ENCODE measurements around the gene IGIP.

DNA sequence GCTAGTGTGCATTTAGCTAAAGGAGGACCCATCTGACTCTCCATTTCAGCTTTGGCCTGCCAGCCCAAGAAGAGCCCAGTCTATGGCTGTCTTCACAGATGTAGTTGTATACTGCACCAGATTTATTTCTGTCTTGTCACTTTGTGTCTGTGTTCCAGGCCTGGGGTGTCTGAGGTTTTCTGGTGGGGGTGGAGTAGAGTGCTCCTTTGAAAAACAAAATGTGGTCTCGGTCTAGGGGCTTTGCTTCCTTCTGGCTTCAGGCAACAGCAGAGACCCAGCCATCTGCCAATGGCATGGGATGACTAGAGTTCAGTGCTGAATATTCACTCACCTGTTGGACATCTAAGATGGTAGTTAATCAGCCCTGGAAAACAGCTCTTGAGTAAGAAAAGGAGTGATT lies 10.9 kb downstream of the IGIP start:
- TF ChIP-seq, protein P1, sequence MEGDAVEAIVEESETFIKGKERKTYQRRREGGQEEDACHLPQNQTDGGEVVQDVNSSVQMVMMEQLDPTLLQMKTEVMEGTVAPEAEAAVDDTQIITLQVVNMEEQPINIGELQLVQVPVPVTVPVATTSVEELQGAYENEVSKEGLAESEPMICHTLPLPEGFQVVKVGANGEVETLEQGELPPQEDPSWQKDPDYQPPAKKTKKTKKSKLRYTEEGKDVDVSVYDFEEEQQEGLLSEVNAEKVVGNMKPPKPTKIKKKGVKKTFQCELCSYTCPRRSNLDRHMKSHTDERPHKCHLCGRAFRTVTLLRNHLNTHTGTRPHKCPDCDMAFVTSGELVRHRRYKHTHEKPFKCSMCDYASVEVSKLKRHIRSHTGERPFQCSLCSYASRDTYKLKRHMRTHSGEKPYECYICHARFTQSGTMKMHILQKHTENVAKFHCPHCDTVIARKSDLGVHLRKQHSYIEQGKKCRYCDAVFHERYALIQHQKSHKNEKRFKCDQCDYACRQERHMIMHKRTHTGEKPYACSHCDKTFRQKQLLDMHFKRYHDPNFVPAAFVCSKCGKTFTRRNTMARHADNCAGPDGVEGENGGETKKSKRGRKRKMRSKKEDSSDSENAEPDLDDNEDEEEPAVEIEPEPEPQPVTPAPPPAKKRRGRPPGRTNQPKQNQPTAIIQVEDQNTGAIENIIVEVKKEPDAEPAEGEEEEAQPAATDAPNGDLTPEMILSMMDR (IDR thresholded peaks at IDR 0.05): no peak
- TF ChIP-seq POLR2A (IDR thresholded peaks at IDR 0.05): no peak
- no peak for TF ChIP-seq EP300 (IDR thresholded peaks at IDR 0.05)
